Measurements from ENCODE around the gene PLA2G4C.

- no peak for TF ChIP-seq CTCF (IDR thresholded peaks at IDR 0.05)
- TF ChIP-seq MAFK (IDR thresholded peaks at IDR 0.05; ENCODE audit: partially characterized antibody), result no peak
- no peak for TF ChIP-seq EP300 (IDR thresholded peaks at IDR 0.05)
- TF ChIP-seq JUN (IDR thresholded peaks at IDR 0.05), result no peak
- TF ChIP-seq KDM5A (IDR thresholded peaks at IDR 0.05), result no peak
- TF ChIP-seq, protein P1, sequence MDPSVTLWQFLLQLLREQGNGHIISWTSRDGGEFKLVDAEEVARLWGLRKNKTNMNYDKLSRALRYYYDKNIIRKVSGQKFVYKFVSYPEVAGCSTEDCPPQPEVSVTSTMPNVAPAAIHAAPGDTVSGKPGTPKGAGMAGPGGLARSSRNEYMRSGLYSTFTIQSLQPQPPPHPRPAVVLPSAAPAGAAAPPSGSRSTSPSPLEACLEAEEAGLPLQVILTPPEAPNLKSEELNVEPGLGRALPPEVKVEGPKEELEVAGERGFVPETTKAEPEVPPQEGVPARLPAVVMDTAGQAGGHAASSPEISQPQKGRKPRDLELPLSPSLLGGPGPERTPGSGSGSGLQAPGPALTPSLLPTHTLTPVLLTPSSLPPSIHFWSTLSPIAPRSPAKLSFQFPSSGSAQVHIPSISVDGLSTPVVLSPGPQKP (IDR thresholded peaks at IDR 0.05; ENCODE audit: low read depth, low read length), result no peak
- TF ChIP-seq, protein P2, sequence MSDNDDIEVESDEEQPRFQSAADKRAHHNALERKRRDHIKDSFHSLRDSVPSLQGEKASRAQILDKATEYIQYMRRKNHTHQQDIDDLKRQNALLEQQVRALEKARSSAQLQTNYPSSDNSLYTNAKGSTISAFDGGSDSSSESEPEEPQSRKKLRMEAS (IDR thresholded peaks at IDR 0.05), result no peak
- TF ChIP-seq KDM1A (IDR thresholded peaks at IDR 0.05; ENCODE audit: low read depth), result no peak
- no peak for TF ChIP-seq POLR2A (IDR thresholded peaks at IDR 0.05; ENCODE audit: low read length)
- TF ChIP-seq CHD2 (IDR thresholded peaks at IDR 0.05; ENCODE audit: low read length, partially characterized antibody), result no peak
- TF ChIP-seq NR3C1 (IDR thresholded peaks at IDR 0.05), result no peak
- no peak for TF ChIP-seq RAD21 (conservative IDR thresholded peaks at IDR 0.05 in 1 of 2, IDR thresholded peaks at IDR 0.05 in 1 of 2)
Observed at GRCh38 chr19:48060381-48060780, 50.2 kb downstream of the PLA2G4C start.

Measured in A549 (cell line).